HEK293 (cell line): ENCODE data around the gene IRAK3.

ENCODE experiments used
- CTCF ChIA-PET: fragments of 350-600 bp; formaldehyde crosslinking; extraction: SDS; loops from one replicate; lab custom pipeline; 2021; ENCODE audit warnings: antibody characterized with exemption; lab: Yijun Ruan, JAX
- POLR2A ChIA-PET: fragments of 300-600 bp; formaldehyde crosslinking; extraction: SDS; loops from one replicate; lab custom pipeline; 2020; ENCODE audit warnings: antibody characterized with exemption, inconsistent platforms; lab: Yijun Ruan, JAX
- H3K27ac ChIP-seq: fragments of 200-500 bp; sonication (Bioruptor generic); 2 replicates; pipeline ENCODE4 v1.5.1; 2014; ENCODE audit warnings: low read depth, low read length, control low read depth, inconsistent platforms; ENCODE audit errors: extremely low read depth
- H3K36me3 ChIP-seq, 2 experiments: fragments of 200-500 bp in 1 of 2; sonication (Bioruptor generic) in 1 of 2; 1 replicate in 1 of 2; 2 replicates in 1 of 2; pipeline ENCODE4 v1.5.1; 2014 to 2017; ENCODE audit warnings: inconsistent platforms in 2 of 2, low read length in 2 of 2; ENCODE audit not compliant: control insufficient read depth in 2 of 2, insufficient read depth in 1 of 2
- H3K4me1 ChIP-seq: fragments of 200-500 bp; sonication (Bioruptor generic); 2 replicates; pipeline ENCODE4 v1.5.1; 2014; ENCODE audit warnings: mild to moderate bottlenecking, low read length, inconsistent platforms; ENCODE audit not compliant: control insufficient read depth, insufficient read depth
- H3K4me3 ChIP-seq: 2 replicates; pipeline ENCODE4 v1.5.1; 2011; ENCODE audit warnings: low read depth, mild to moderate bottlenecking, control low read depth, low read length, moderate library complexity
- H3K9me3 ChIP-seq: fragments of 200-500 bp; sonication (Bioruptor generic); 2 replicates; pipeline ENCODE4 v1.5.1; 2014; ENCODE audit warnings: low read depth, low read length, inconsistent platforms; ENCODE audit not compliant: control insufficient read depth, insufficient read depth
- HOXD13 ChIP-seq: sonication (generic); formaldehyde crosslinking; IDR thresholded peaks from 2 replicates; pipeline ENCODE4 v1.8.0; 2022; ENCODE audit warnings: missing genetic modification reagents, borderline replicate concordance
- KLF17 ChIP-seq: fragments of 450-650 bp; formaldehyde crosslinking; IDR thresholded peaks from 2 replicates; pipeline ENCODE4 v1.5.1; 2016; ENCODE audit warnings: missing biosample characterization, missing genetic modification characterization
- TSHZ1 ChIP-seq: fragments of 450-650 bp; formaldehyde crosslinking; IDR thresholded peaks from 2 replicates; pipeline ENCODE4 v1.5.1; 2016; ENCODE audit warnings: missing biosample characterization, missing genetic modification characterization, borderline replicate concordance
- ZBTB21 ChIP-seq: fragments of 450-650 bp; formaldehyde crosslinking; IDR thresholded peaks from 2 replicates; pipeline ENCODE4 v1.5.1; 2017; ENCODE audit warnings: missing biosample characterization, missing genetic modification characterization
- ZFP41 ChIP-seq: fragments of 450-650 bp; formaldehyde crosslinking; IDR thresholded peaks from 2 replicates; pipeline ENCODE4 v1.5.1; 2016; ENCODE audit warnings: missing biosample characterization, missing genetic modification characterization, borderline replicate concordance
- ZNF16 ChIP-seq: fragments of 450-650 bp; formaldehyde crosslinking; IDR thresholded peaks from 2 replicates; pipeline ENCODE4 v1.5.1; 2016; ENCODE audit warnings: low read depth, missing biosample characterization, missing genetic modification characterization
- ZNF280C ChIP-seq: fragments of 450-650 bp; formaldehyde crosslinking; IDR thresholded peaks from 2 replicates; pipeline ENCODE4 v1.5.1; 2016; ENCODE audit warnings: missing biosample characterization, missing genetic modification characterization
- ZNF292 ChIP-seq: fragments of 450-650 bp; formaldehyde crosslinking; IDR thresholded peaks from 2 replicates; pipeline ENCODE4 v1.5.1; 2016; ENCODE audit warnings: low read depth, missing biosample characterization, missing genetic modification characterization, borderline replicate concordance
- ZNF416 ChIP-seq: fragments of 450-650 bp; formaldehyde crosslinking; IDR thresholded peaks from 2 replicates; pipeline ENCODE4 v1.5.1; 2016; ENCODE audit warnings: missing biosample characterization, missing genetic modification characterization
- ZNF423 ChIP-seq: fragments of 450-650 bp; formaldehyde crosslinking; IDR thresholded peaks from 2 replicates; pipeline ENCODE4 v1.5.1; 2016; ENCODE audit warnings: missing biosample characterization, missing genetic modification characterization
- ZNF544 ChIP-seq: fragments of 450-650 bp; formaldehyde crosslinking; IDR thresholded peaks from 2 replicates; pipeline ENCODE4 v1.5.0; 2017; ENCODE audit warnings: missing biosample characterization, missing genetic modification characterization
- ZNF549 ChIP-seq: fragments of 450-650 bp; IDR thresholded peaks from 2 replicates; pipeline ENCODE4 v1.5.1; 2018; ENCODE audit warnings: missing biosample characterization, missing genetic modification characterization, mild to moderate bottlenecking, inconsistent platforms, moderate library complexity
- ZNF560 ChIP-seq: fragments of 450-650 bp; formaldehyde crosslinking; IDR thresholded peaks from 2 replicates; pipeline ENCODE4 v1.5.1; 2017; ENCODE audit warnings: missing biosample characterization, missing genetic modification characterization, borderline replicate concordance
- ZNF561 ChIP-seq: fragments of 450-650 bp; IDR thresholded peaks from 2 replicates; pipeline ENCODE4 v1.5.1; 2018; ENCODE audit warnings: missing biosample characterization, missing genetic modification characterization, borderline replicate concordance
- ZNF580 ChIP-seq: fragments of 450-650 bp; formaldehyde crosslinking; IDR thresholded peaks from 2 replicates; pipeline ENCODE4 v1.5.1; 2016; ENCODE audit warnings: missing biosample characterization, missing genetic modification characterization
- ZNF600 ChIP-seq: fragments of 450-650 bp; formaldehyde crosslinking; IDR thresholded peaks from 2 replicates; pipeline ENCODE4 v1.5.1; 2016; ENCODE audit warnings: missing biosample characterization, missing genetic modification characterization
- ZNF624 ChIP-seq: fragments of 450-650 bp; formaldehyde crosslinking; IDR thresholded peaks from 2 replicates; pipeline ENCODE4 v1.5.1; 2017; ENCODE audit warnings: missing biosample characterization, missing genetic modification characterization
- ZNF626 ChIP-seq: fragments of 450-650 bp; sonication (Bioruptor Pico); formaldehyde crosslinking; IDR thresholded peaks from 2 replicates; pipeline ENCODE4 v1.5.1; 2018; ENCODE audit warnings: missing biosample characterization, missing genetic modification characterization, inconsistent platforms
- ZNF707 ChIP-seq: fragments of 450-650 bp; formaldehyde crosslinking; IDR thresholded peaks from 2 replicates; pipeline ENCODE4 v1.5.1; 2016; ENCODE audit warnings: missing biosample characterization, missing genetic modification characterization
- ZNF776 ChIP-seq: fragments of 450-650 bp; formaldehyde crosslinking; IDR thresholded peaks from 2 replicates; pipeline ENCODE4 v1.5.0; 2017; ENCODE audit warnings: missing biosample characterization, missing genetic modification characterization, borderline replicate concordance
- ZSCAN23 ChIP-seq: fragments of 450-650 bp; formaldehyde crosslinking; IDR thresholded peaks from 2 replicates; pipeline ENCODE4 v1.5.1; 2016; ENCODE audit warnings: missing biosample characterization, missing genetic modification characterization
- ZSCAN4 ChIP-seq: fragments of 450-650 bp; formaldehyde crosslinking; IDR thresholded peaks from 2 replicates; pipeline ENCODE4 v1.5.1; 2017; ENCODE audit warnings: missing biosample characterization, missing genetic modification characterization

The IRAK3 gene

GRCh38 chr12:66242311-66242710 lies 53.3 kb downstream of the IRAK3 start:
- Histone ChIP-seq H3K27ac (no peak overlapping the region), H3K9me3 (no peaks in the 10 kb centered on the region), H3K4me3 (no peak overlapping the region), H3K36me3 (no peaks in the 10 kb centered on the region), H3K4me1 (peaks cover 7% of the 10 kb centered on the region)
- ChIA-PET CTCF (interaction anchor here (1.1 kb wide), 1 partner anchor 27 kb away, joined by 4 read pairs; no protein-coding TSS in a partner anchor), POLR2A (no interaction called here)
- TF ChIP-seq ZNF580 (tag by site-specific recombination) = no peak
- no peak for TF ChIP-seq ZNF280C (tag by site-specific recombination)
- no peak for TF ChIP-seq ZSCAN4
- no peak for TF ChIP-seq ZNF292 (tag by site-specific recombination)
- no peak for TF ChIP-seq ZNF561 (tag by site-specific recombination)
- TF ChIP-seq ZNF624 (tag by site-specific recombination) = no peak
- no peak for TF ChIP-seq ZNF626 (tag by site-specific recombination)
- TF ChIP-seq ZNF16 (tag by site-specific recombination) = no peak
- no peak for TF ChIP-seq HOXD13 (CRISPR knock-in tag)
- TF ChIP-seq ZNF416 (tag by site-specific recombination) = no peak
- TF ChIP-seq ZNF423 = no peak

- ChIA-PET POLR2A (no interaction called here), CTCF (interaction anchor here (0.5 to 0.6 kb wide), 2 partner anchors 109 to 918 kb away, joined by 3 read pairs; no protein-coding TSS in a partner anchor)
- Histone ChIP-seq H3K9me3 (no peaks in the 10 kb centered on the region), H3K4me3 (no peak overlapping the region), H3K27ac (no peak overlapping the region), H3K4me1 (peaks cover 2% of the 10 kb centered on the region; the same call in 1 of the 2 replicates), H3K36me3 (no peaks in the 10 kb centered on the region)
- TF ChIP-seq ZNF776 (tag by site-specific recombination) = no peak
- TF ChIP-seq ZBTB21 (tag by site-specific recombination) = no peak
- TF ChIP-seq ZNF707 = no peak
- no peak for TF ChIP-seq TSHZ1 (tag by site-specific recombination)
- no peak for TF ChIP-seq ZFP41 (tag by site-specific recombination)
- no peak for TF ChIP-seq ZSCAN23 (tag by site-specific recombination)
- TF ChIP-seq ZNF600 = no peak
- TF ChIP-seq KLF17 (tag by site-specific recombination) = no peak
- TF ChIP-seq ZNF560 (tag by site-specific recombination) = no peak
- no peak for TF ChIP-seq ZNF544
- TF ChIP-seq ZNF549 = no peak
Observed at GRCh38 chr12:66243911-66244310, 54.9 kb downstream of the IRAK3 start.
